Endothelial cell of hepatic sinusoid (primary cell): Measurements from ENCODE around the gene PRPS1.

ENCODE experiments used
- in situ Hi-C: cut with HindIII; loops from 2 replicates; pipeline ENCODE4 v1.10.0; 2017; ENCODE audit warnings: low sequenced_read_pairs

Gene PRPS1

DNA sequence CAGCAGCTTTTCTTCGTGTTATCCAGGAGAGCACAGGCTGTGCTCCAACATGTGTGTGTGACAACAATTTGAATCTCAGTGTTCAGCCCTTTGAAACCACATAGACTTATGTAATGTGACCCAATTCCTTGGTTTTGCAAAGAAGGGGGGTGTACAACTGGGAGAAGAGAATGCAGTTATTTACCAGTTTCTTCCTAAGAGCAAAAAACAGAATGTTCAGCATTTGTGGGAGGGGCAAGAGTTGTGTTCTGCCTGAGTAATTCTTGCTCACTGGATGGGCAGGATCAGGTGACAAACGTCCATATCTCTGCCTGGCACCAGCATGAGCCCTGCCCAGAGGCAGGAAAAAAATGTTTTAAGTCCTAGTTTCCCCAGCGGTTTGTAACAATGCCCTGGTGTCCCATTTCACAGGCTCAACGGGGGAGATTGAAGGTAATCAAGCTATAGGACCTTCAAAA is 72.0 kb downstream of the PRPS1 start:
- in situ Hi-C loops = no loop called here
